ENCODE results near the gene GTPBP8.

DNA sequence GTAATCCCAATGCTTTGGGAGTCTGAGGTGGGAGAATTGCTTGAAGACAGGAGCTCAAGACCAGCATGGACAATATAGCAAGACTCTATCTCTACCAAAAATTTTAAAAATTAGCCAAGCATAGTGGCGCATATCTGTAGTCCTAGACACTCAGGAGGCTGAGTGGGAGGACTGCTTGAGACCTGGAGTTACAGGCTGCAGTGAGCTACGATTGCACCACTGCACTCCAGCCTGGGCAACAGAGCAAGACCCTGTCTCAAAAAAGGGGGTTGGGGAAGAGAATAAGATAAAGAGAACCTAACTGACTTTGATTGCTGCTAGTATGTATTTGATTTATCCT is 16.6 kb upstream of the GTPBP8 start:
- TF ChIP-seq CTCF (IDR thresholded peaks at IDR 0.05; ENCODE audit: low read depth, low read length), result no peak
- TF ChIP-seq EZH2phosphoT487 (IDR thresholded peaks at IDR 0.05; ENCODE audit: low read depth), result no peak

Measured in OCI-LY3 (cell line).